Measurements from ENCODE around the gene CAV3. TPM values are rescaled to one million over a fixed set of nuclear protein-coding genes. Genes with fewer than 3 reads are reported as not detected.
A peak's percentile ranks its signal among the peaks of the same experiment; 100 is the strongest.

The CAV3 gene
- total RNA-seq, 1 experiment from 2014 or later = not detected

- no peak overlapping the region for H3K4me3 ChIP-seq (ENCODE audit: low read length)
- ATAC-seq (peak; percentile 54), DNase-seq (peak; percentile 31)
- BruUV-seq (replicated peaks) = no TSS peak
- no peaks in the 10 kb centered on the region for H3F3A ChIP-seq (ENCODE audit: low read length, unreplicated experiment)
- no peak overlapping the region for H2AFZ ChIP-seq (ENCODE audit: low read length)
- no peaks in the 10 kb centered on the region for H3K36me3 ChIP-seq (ENCODE audit: low read depth, low read length)
- H3K79me2 ChIP-seq (ENCODE audit: low read length) = no peaks in the 10 kb centered on the region
- TF ChIP-seq CTCF (conservative IDR thresholded peaks at IDR 0.05; ENCODE audit: low read depth, low read length) (no peak), EZH2phosphoT487 (IDR thresholded peaks at IDR 0.05; ENCODE audit: borderline replicate concordance, low read length) (no peak), EZH2 (IDR thresholded peaks at IDR 0.05; ENCODE audit: low read length, unreplicated experiment) (no peak)
- intact Hi-C loops (cut with micrococcal nuclease) = no loop called here
- no peak overlapping the region for H3K27ac ChIP-seq (ENCODE audit: low read length)
- H3K27me3 ChIP-seq (ENCODE audit: low read length) = no peaks in the 10 kb centered on the region
- no peak overlapping the region for H3K9ac ChIP-seq (ENCODE audit: low read length)
- no peaks in the 10 kb centered on the region for H4K20me1 ChIP-seq (ENCODE audit: low read length)
- POLR2A ChIA-PET (ENCODE audit: unreplicated experiment) = no interaction called here
- H3K9me2 ChIP-seq (replicated peaks; ENCODE audit: low read length) = no peaks in the 10 kb centered on the region
- CTCF ChIA-PET = no interaction called here
- H3K9me3 ChIP-seq (ENCODE audit: low read length) = no peaks in the 10 kb centered on the region
- H3K4me2 ChIP-seq (ENCODE audit: low read length) = no peak overlapping the region
- H3K4me1 ChIP-seq (ENCODE audit: insufficient read depth, low read length) = peaks cover 21% of the 10 kb centered on the region
These were observed 1.2 kb upstream of the CAV3 start for GRCh38 chr3:8732413-8732812.

GRCh38 chr3:8734137-8734878 lies 706 bp downstream of the CAV3 start:
- BruUV-seq (replicated peaks) = no TSS peak

More at GRCh38 chr3:8734137-8734878, 706 bp downstream of the CAV3 start:
- Histone ChIP-seq H2AFZ (ENCODE audit: low read length) (peak overlapping the region; percentile 21; the same call in 1 of the 2 replicates), H3K9me3 (ENCODE audit: low read length) (no peaks in the 10 kb centered on the region), H4K20me1 (ENCODE audit: low read length) (no peaks in the 10 kb centered on the region), H3K4me1 (ENCODE audit: insufficient read depth, low read length) (peaks cover 28% of the 10 kb centered on the region), H3K9me2 (replicated peaks; ENCODE audit: low read length) (no peaks in the 10 kb centered on the region), H3K4me2 (ENCODE audit: low read length) (no peak overlapping the region), H3K4me3 (ENCODE audit: low read length) (no peak overlapping the region), H3K27ac (ENCODE audit: low read length) (no peak overlapping the region), H3K9ac (ENCODE audit: low read length) (no peak overlapping the region), H3K27me3 (ENCODE audit: low read length) (no peaks in the 10 kb centered on the region), H3K79me2 (ENCODE audit: low read length) (no peaks in the 10 kb centered on the region), H3F3A (ENCODE audit: low read length, unreplicated experiment) (no peaks in the 10 kb centered on the region), H3K36me3 (ENCODE audit: low read depth, low read length) (no peaks in the 10 kb centered on the region)
- ATAC-seq (peak; percentile 31; the same call in 1 of the 2 replicates), DNase-seq (peak; percentile 57)
- no peak for TF ChIP-seq EZH2 (IDR thresholded peaks at IDR 0.05; ENCODE audit: low read length, unreplicated experiment)
- no peak for TF ChIP-seq CTCF (conservative IDR thresholded peaks at IDR 0.05; ENCODE audit: low read depth, low read length)
- no peak for TF ChIP-seq EZH2phosphoT487 (IDR thresholded peaks at IDR 0.05; ENCODE audit: borderline replicate concordance, low read length)
- ChIA-PET CTCF (no interaction called here), POLR2A (ENCODE audit: unreplicated experiment) (interaction anchor here (0.7 kb wide), 1 partner anchor 171 kb away, joined by 3 read pairs; no protein-coding TSS in a partner anchor)
- intact Hi-C loops (cut with micrococcal nuclease) = no loop called here
